Tibial nerve (tissue), 4 donors: Measurements from ENCODE around the gene CFAP20DC. TPM values are rescaled to one million over a fixed set of nuclear protein-coding genes. Genes with fewer than 3 reads are reported as not detected.
"Not testable (repeated sequence)": the region's sequence is repeated elsewhere in the genome, so short reads cannot be mapped to it uniquely, and the experiment has no call there.

Experiments used
- DNase-seq, 2 donors: peaks; one replicate each; pipeline ENCODE4 v3.0.0-alpha.2; 2019; ENCODE audit warnings: low spot score in 2 of 2
- H3K27ac ChIP-seq, 4 donors: fragments of 200-600 bp; sonication (generic) in 3 of 4; one replicate each; pipeline ENCODE4 v1.5.1; 2017 to 2019; ENCODE audit warnings: mild to moderate bottlenecking in 1 of 4
- H3K27me3 ChIP-seq, 2 donors: fragments of 200-600 bp; sonication (generic) in 1 of 2; one replicate each; pipeline versions ENCODE4 v1.5.1 to v1.6.0; 2017 to 2019
- H3K36me3 ChIP-seq, 3 donors: fragments of 200-600 bp; sonication (generic); one replicate each; pipeline ENCODE4 v1.5.1; 2018 to 2019
- H3K4me1 ChIP-seq, 4 donors: fragments of 200-600 bp; sonication (generic) in 3 of 4; one replicate each; pipeline ENCODE4 v1.5.1; 2017 to 2019
- H3K4me3 ChIP-seq, 4 donors: fragments of 200-600 bp; sonication (generic) in 3 of 4; one replicate each; pipeline ENCODE4 v1.5.1; 2017 to 2019; ENCODE audit warnings: mild to moderate bottlenecking in 1 of 4, moderate library complexity in 1 of 4
- H3K9me3 ChIP-seq, 4 donors: fragments of 200-600 bp; sonication (generic) in 3 of 4; one replicate each; pipeline ENCODE4 v1.5.1; 2017 to 2019
- CTCF ChIP-seq, 5 experiments: fragments of 200-600 bp in 3 of 5; fragments of 450-650 bp in 2 of 5; sonication (generic) in 3 of 5; IDR thresholded peaks; one replicate each; pipeline ENCODE4 v1.5.1; 2016 to 2019; ENCODE audit warnings: antibody characterized with exemption in 5 of 5, mild to moderate bottlenecking in 3 of 5, moderate library complexity in 2 of 5
- EP300 ChIP-seq, 2 donors: sonication (generic); formaldehyde crosslinking; IDR thresholded peaks; one replicate each; pipeline ENCODE4 v1.6.1; 2017; ENCODE audit warnings: antibody characterized with exemption in 2 of 2, mild to moderate bottlenecking in 1 of 2
- POLR2A ChIP-seq, 2 donors: fragments of 450-650 bp; IDR thresholded peaks; one replicate each; pipeline ENCODE4 v1.6.1; 2017; ENCODE audit warnings: antibody characterized with exemption in 2 of 2, mild to moderate bottlenecking in 2 of 2, moderate library complexity in 2 of 2
- WGBS, 2 donors: methylation state at CpG; one replicate each; pipeline ENCODE4 v1.1.5; 2018; 5-methylcytosine and 5-hydroxymethylcytosine counted together
- total RNA-seq, 4 donors: library from RNA; depleted of rRNA; stranded (reverse); fragments of >200 nt; gene quantifications; one replicate each; pipeline ENCODE4 v1.1.0, GENCODE V29; 2016

The CFAP20DC gene
- total RNA-seq, 4 donors from 2014 or later = 1.3 to 2.0 (median 1.7) TPM

DNA sequence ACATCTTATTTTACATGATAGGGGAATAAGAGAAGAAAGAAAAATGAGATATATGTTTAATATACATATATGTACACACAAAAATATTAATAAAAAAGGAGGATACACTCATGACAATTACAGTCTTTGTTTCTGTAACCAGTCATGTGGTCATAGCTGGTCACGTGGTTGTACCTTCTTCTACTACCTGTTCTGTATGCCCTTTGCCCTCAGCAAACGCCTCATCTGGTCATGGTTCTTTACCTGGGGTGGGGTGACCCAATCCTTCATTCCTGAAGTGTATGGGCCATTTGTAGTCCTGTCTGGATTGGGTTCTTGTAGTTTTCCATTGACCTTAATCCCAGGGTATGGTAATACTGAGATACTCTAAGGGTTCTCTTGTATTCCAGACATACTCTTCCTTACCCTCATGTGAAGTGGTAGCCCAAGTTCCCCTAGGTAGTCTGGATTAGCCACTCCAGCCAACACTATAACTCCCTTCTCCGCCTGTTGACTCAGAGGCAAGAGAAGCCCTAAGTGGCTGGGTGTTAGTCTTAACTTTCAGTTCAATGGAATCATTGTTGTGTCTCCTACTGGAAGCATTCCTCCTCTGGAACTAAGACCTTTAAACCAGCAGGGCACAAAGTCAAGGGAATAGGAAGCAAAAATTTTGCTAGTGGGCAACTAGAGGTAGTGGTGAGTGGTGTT lies 336.0 kb downstream of the CFAP20DC start:
- Histone ChIP-seq H3K4me1 (no peaks in the 10 kb centered on the region), H3K27me3 (no peaks in the 10 kb centered on the region), H3K9me3 (no peaks in the 10 kb centered on the region), H3K36me3 (no peaks in the 10 kb centered on the region), H3K4me3 (no peak overlapping the region), H3K27ac (no peak overlapping the region)
- 72 to 82% methylated on average over 3 of the region's 3 CpGs for WGBS, 2 donors
- no peak for TF ChIP-seq EP300 (IDR thresholded peaks at IDR 0.05)
- no peak for TF ChIP-seq CTCF (IDR thresholded peaks at IDR 0.05)
- no peak for TF ChIP-seq POLR2A (IDR thresholded peaks at IDR 0.05)
- DNase-seq = no peak

DNA sequence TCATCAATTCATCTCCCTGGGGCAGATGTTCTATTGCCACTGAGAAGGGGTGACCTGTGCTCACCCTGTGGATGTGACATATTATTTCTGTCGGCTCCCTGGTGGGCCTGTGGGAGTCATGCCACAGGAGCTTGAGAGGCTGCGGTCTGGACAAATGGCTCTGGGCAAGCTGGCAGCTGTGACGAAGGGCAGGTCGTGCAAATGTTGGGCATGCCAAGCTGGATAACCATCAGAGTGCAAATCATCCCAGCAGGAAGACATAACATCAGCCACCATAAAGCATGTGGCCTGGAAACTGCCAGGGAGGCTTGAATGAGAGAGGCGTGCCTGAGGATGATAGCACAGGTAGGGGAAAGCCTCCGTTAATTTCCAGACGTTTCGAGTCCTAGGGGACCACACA lies 338.0 kb downstream of the CFAP20DC start:
- WGBS, 2 donors = 77 to 81% methylated on average over 8 of the region's 8 CpGs

DNA sequence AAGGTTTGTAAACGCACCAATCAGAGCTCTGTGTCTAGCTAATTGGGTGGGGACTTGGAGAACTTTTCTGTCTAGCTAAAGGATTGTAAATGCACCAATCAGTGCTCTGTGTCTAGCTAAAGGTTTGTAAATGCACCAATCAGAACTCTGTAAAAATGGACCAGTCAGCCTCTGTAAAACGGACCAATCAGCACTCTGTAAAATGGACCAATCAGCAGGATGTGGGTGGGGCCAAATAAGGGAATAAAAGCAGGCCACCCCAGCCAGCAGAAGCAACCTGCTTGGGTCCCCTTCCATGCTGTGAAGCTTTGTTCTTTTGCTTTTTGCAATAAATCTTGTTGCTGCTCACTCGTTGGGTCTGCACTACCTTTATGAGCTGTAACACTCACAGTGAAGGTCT lies 340.8 kb downstream of the CFAP20DC start:
- not testable (repeated sequence) for H3K4me1 ChIP-seq, DNase-seq, H3K4me3 ChIP-seq, H3K36me3 ChIP-seq, H3K9me3 ChIP-seq, H3K27me3 ChIP-seq, H3K27ac ChIP-seq
- 73 to 83% methylated on average over 3 of the region's 3 CpGs for WGBS, 2 donors

More for the DNA sequence above, 338.0 kb downstream of the CFAP20DC start:
- DNase-seq = no peak
- Histone ChIP-seq H3K9me3 (no peaks in the 10 kb centered on the region), H3K4me3 (no peak overlapping the region), H3K36me3 (no peaks in the 10 kb centered on the region), H3K27ac (no peak overlapping the region), H3K27me3 (no peaks in the 10 kb centered on the region), H3K4me1 (no peaks in the 10 kb centered on the region)
- TF ChIP-seq CTCF (IDR thresholded peaks at IDR 0.05) (no peak), EP300 (IDR thresholded peaks at IDR 0.05) (no peak), POLR2A (IDR thresholded peaks at IDR 0.05) (no peak)

GRCh38 chr3:58708116-58708791 lies 341.6 kb downstream of the CFAP20DC start:
- 70 to 74% methylated on average over 3 of the region's 3 CpGs for WGBS, 2 donors
- H3K4me1 ChIP-seq = no peaks in the 10 kb centered on the region
- H3K4me3 ChIP-seq = no peak overlapping the region
- no peak overlapping the region for H3K27ac ChIP-seq
- TF ChIP-seq EP300 (IDR thresholded peaks at IDR 0.05) (no peak), CTCF (IDR thresholded peaks at IDR 0.05) (no peak), POLR2A (IDR thresholded peaks at IDR 0.05) (no peak)
- no peaks in the 10 kb centered on the region for H3K36me3 ChIP-seq
- no peaks in the 10 kb centered on the region for H3K27me3 ChIP-seq
- no peaks in the 10 kb centered on the region for H3K9me3 ChIP-seq
- DNase-seq = no peak

GRCh38 chr3:58707390-58707930 lies 342.4 kb downstream of the CFAP20DC start:
- H3K36me3 ChIP-seq = no peaks in the 10 kb centered on the region
- no peaks in the 10 kb centered on the region for H3K9me3 ChIP-seq
- no peak overlapping the region for H3K27ac ChIP-seq
- H3K4me3 ChIP-seq = no peak overlapping the region
- no peaks in the 10 kb centered on the region for H3K27me3 ChIP-seq
- TF ChIP-seq POLR2A (IDR thresholded peaks at IDR 0.05) (no peak), EP300 (IDR thresholded peaks at IDR 0.05) (no peak), CTCF (IDR thresholded peaks at IDR 0.05) (no peak)
- no peak for DNase-seq
- no peaks in the 10 kb centered on the region for H3K4me1 ChIP-seq
- WGBS, 2 donors = 75 to 84% methylated on average over 3 of the region's 3 CpGs
